Smooth muscle cell (in vitro differentiated cells): ENCODE measurements around the gene PSMD4. TPM values are rescaled to one million over a fixed set of nuclear protein-coding genes. Genes with fewer than 3 reads are reported as not detected.

Experiments used
- DNase-seq: peaks from one replicate; lab custom pipeline; 2025; ENCODE audit not compliant: unreplicated experiment; lab: John Stamatoyannopoulos, UW
- H2AFZ ChIP-seq: fragments of 200-600 bp; sonication (generic); 2 replicates; pipeline ENCODE4 v1.6.0; 2016; ENCODE audit warnings: antibody characterized with exemption, low read depth, mild to moderate bottlenecking
- H3F3A ChIP-seq: fragments of 200-600 bp; sonication (generic); 2 replicates; pipeline ENCODE4 v1.6.0; 2017; ENCODE audit warnings: antibody characterized with exemption, low read depth
- H3K27ac ChIP-seq: fragments of 200-600 bp; sonication (generic); 2 replicates; pipeline ENCODE4 v1.5.1; 2016; ENCODE audit warnings: low read depth, mild to moderate bottlenecking
- H3K27me3 ChIP-seq: fragments of 200-600 bp; sonication (generic); 2 replicates; pipeline ENCODE4 v1.6.1; 2016; ENCODE audit warnings: low read depth, mild to moderate bottlenecking
- H3K36me3 ChIP-seq: fragments of 200-600 bp; sonication (generic); 2 replicates; pipeline ENCODE4 v1.5.1; 2016; ENCODE audit warnings: low read depth
- H3K4me1 ChIP-seq: fragments of 200-600 bp; sonication (generic); 2 replicates; pipeline ENCODE4 v1.5.1; 2016; ENCODE audit warnings: low read depth
- H3K4me2 ChIP-seq: fragments of 200-600 bp; sonication (generic); 2 replicates; pipeline ENCODE4 v1.6.0; 2016; ENCODE audit warnings: mild to moderate bottlenecking
- H3K4me3 ChIP-seq: fragments of 200-600 bp; sonication (generic); 2 replicates; pipeline ENCODE4 v1.5.1; 2016; ENCODE audit warnings: mild to moderate bottlenecking
- H3K79me2 ChIP-seq: fragments of 200-600 bp; sonication (generic); 2 replicates; pipeline ENCODE4 v1.6.0; 2016; ENCODE audit warnings: low read depth, mild to moderate bottlenecking
- H3K9ac ChIP-seq: fragments of 200-600 bp; sonication (generic); 2 replicates; pipeline ENCODE4 v1.6.0; 2016; ENCODE audit warnings: low read depth
- H3K9me3 ChIP-seq: fragments of 200-600 bp; sonication (generic); replicated peaks from 2 replicates; pipeline ENCODE4 v1.5.1; 2016; ENCODE audit warnings: low read depth
- H4K20me1 ChIP-seq: fragments of 200-600 bp; sonication (generic); 2 replicates; pipeline ENCODE4 v1.6.0; 2016; ENCODE audit warnings: low read depth
- WGBS: methylation state at CpG from one replicate; pipeline ENCODE4 v1.1.7; 2016; ENCODE audit warnings: low lambda C conversion rate; 5-methylcytosine and 5-hydroxymethylcytosine counted together
- polyA plus RNA-seq: library from polyadenylated mRNA; unstranded; fragments of >200 nt; fragmentation: Nextera tagmentation; extraction: Ambion mirVana; gene quantifications from 2 replicates; pipeline ENCODE4 v1.2.1, GENCODE V29; 2016
- total RNA-seq: library from RNA; depleted of rRNA; stranded (reverse); fragments of >200 nt; gene quantifications from 2 replicates; pipeline ENCODE4 v1.2.3, GENCODE V29; 2014
- TF ChIP-seq, protein P1 (sequence below): fragments of 200-600 bp; sonication (generic); IDR thresholded peaks from 2 replicates; pipeline ENCODE4 v1.5.1; 2017; ENCODE audit warnings: borderline replicate concordance, mild to moderate bottlenecking, antibody characterized with exemption; ENCODE audit not compliant: insufficient read depth, poor library complexity, severe bottlenecking

Gene PSMD4
- total and polyA plus RNA-seq, 2 experiments from 2014 or later, result 109 to 198 TPM

DNA sequence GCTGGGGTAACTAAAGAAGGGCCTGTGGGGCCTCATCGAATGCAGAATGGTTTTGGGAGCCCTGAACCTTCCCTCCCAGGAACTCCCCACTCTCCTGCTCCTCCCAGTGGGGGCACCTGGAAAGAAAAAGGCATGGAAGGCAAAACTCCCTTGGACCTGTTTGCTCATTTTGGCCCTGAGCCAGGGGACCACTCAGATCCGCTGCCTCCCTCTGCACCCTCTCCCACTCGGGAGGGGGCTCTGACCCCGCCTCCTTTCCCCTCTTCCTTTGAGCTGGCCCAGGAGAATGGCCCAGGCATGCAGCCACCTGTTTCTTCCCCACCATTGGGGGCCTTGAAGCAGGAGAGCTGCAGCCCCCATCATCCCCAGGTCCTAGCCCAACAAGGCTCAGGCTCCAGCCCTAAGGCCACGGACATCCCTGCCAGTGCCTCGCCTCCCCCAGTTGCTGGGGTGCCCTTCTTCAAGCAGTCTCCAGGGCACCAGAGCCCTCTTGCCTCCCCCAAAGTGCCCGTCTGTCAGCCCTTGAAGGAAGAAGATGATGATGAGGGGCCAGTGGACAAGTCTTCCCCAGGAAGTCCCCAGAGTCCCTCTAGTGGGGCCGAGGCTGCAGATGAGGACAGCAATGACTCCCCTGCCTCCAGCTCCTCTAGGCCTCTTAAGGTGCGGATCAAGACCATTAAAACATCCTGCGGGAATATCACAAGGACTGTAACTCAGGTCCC lies 32.2 kb downstream of the PSMD4 start:
- no peak overlapping the region for H2AFZ ChIP-seq
- peaks cover 65% of the 10 kb centered on the region for H4K20me1 ChIP-seq
- no peak overlapping the region for H3K27ac ChIP-seq
- no peak overlapping the region for H3K4me2 ChIP-seq
- H3K4me3 ChIP-seq, result no peak overlapping the region
- over 99% methylated on average over 10 of the region's 10 CpGs for WGBS
- TF ChIP-seq, protein P1, sequence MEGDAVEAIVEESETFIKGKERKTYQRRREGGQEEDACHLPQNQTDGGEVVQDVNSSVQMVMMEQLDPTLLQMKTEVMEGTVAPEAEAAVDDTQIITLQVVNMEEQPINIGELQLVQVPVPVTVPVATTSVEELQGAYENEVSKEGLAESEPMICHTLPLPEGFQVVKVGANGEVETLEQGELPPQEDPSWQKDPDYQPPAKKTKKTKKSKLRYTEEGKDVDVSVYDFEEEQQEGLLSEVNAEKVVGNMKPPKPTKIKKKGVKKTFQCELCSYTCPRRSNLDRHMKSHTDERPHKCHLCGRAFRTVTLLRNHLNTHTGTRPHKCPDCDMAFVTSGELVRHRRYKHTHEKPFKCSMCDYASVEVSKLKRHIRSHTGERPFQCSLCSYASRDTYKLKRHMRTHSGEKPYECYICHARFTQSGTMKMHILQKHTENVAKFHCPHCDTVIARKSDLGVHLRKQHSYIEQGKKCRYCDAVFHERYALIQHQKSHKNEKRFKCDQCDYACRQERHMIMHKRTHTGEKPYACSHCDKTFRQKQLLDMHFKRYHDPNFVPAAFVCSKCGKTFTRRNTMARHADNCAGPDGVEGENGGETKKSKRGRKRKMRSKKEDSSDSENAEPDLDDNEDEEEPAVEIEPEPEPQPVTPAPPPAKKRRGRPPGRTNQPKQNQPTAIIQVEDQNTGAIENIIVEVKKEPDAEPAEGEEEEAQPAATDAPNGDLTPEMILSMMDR, result no peak
- H3K36me3 ChIP-seq, result no peaks in the 10 kb centered on the region
- no peaks in the 10 kb centered on the region for H3K9me3 ChIP-seq
- no peaks in the 10 kb centered on the region for H3F3A ChIP-seq
- no peak overlapping the region for H3K9ac ChIP-seq
- H3K79me2 ChIP-seq, result peaks cover 26% of the 10 kb centered on the region
- peaks cover 10% of the 10 kb centered on the region for H3K4me1 ChIP-seq
- DNase-seq, result no peak
- H3K27me3 ChIP-seq, result no peaks in the 10 kb centered on the region

DNA sequence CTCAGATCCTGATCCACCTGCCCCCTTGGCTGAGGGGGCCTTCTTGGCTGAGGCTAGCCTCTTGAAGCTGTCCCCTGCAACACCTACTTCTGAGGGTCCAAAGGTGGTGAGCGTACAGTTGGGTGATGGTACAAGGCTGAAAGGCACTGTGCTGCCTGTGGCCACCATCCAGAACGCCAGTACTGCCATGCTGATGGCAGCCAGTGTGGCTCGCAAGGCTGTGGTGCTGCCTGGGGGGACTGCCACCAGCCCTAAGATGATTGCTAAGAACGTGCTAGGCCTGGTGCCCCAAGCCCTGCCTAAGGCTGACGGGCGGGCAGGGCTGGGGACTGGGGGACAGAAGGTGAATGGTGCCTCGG lies 32.8 kb downstream of the PSMD4 start:
- Histone ChIP-seq H3K4me1 (peaks cover 10% of the 10 kb centered on the region), H2AFZ (no peak overlapping the region), H3F3A (no peaks in the 10 kb centered on the region), H3K4me2 (no peak overlapping the region), H3K79me2 (peaks cover 25% of the 10 kb centered on the region), H3K36me3 (no peaks in the 10 kb centered on the region), H4K20me1 (peaks cover 65% of the 10 kb centered on the region), H3K4me3 (no peak overlapping the region), H3K9me3 (no peaks in the 10 kb centered on the region), H3K27ac (no peak overlapping the region), H3K9ac (no peak overlapping the region), H3K27me3 (no peaks in the 10 kb centered on the region)
- 97% methylated on average over 7 of the region's 7 CpGs for WGBS
- TF ChIP-seq, protein P1, result no peak
- no peak for DNase-seq

DNA sequence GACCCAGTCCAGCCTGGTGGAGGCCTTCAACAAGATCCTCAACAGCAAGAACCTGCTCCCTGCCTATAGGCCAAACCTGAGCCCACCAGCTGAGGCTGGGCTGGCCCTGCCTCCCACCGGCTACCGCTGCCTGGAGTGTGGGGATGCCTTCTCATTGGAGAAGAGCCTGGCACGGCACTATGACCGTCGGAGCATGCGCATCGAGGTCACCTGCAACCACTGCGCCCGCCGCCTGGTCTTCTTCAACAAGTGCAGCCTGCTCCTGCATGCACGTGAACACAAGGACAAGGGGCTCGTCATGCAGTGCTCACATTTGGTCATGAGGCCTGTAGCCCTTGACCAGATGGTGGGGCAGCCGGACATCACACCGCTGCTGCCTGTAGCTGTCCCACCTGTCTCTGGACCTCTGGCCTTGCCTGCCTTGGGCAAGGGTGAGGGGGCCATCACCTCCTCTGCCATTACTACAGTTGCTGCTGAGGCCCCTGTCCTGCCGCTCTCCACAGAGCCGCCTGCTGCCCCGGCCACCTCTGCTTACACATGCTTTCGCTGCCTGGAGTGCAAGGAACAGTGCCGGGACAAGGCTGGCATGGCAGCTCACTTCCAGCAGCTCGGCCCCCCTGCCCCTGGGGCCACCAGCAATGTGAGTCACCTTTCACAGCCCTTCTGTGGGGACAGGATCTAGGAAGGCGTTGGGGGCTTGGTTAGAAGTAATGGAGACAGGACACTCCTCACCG lies 33.4 kb downstream of the PSMD4 start:
- H3K4me1 ChIP-seq, result peaks cover 10% of the 10 kb centered on the region
- no peaks in the 10 kb centered on the region for H3K36me3 ChIP-seq
- WGBS, result 92% methylated on average over 22 of the region's 22 CpGs
- no peak overlapping the region for H2AFZ ChIP-seq
- H3K27ac ChIP-seq, result no peak overlapping the region
- no peaks in the 10 kb centered on the region for H3F3A ChIP-seq
- H3K4me3 ChIP-seq, result no peak overlapping the region
- TF ChIP-seq, protein P1, result no peak
- no peak overlapping the region for H3K9ac ChIP-seq
- H3K79me2 ChIP-seq, result peaks cover 19% of the 10 kb centered on the region
- H3K27me3 ChIP-seq, result no peaks in the 10 kb centered on the region
- no peak overlapping the region for H3K4me2 ChIP-seq
- no peak for DNase-seq
- H3K9me3 ChIP-seq, result no peaks in the 10 kb centered on the region
- peaks cover 63% of the 10 kb centered on the region for H4K20me1 ChIP-seq
